CD4-positive, alpha-beta T cell treated with Interleukin-17A for 4 hours (primary cell): ENCODE results near the gene ODF2.
A peak's percentile ranks its signal among the peaks of the same experiment; 100 is the strongest.
"Not testable (repeated sequence)": the region's sequence is repeated elsewhere in the genome, so short reads cannot be mapped to it uniquely, and the experiment has no call there.

Experiments
- DNase-seq: peaks from one replicate; pipeline ENCODE4 v3.0.0-alpha.2; 2020; ENCODE audit warnings: mixed read lengths

ODF2 gene

DNA sequence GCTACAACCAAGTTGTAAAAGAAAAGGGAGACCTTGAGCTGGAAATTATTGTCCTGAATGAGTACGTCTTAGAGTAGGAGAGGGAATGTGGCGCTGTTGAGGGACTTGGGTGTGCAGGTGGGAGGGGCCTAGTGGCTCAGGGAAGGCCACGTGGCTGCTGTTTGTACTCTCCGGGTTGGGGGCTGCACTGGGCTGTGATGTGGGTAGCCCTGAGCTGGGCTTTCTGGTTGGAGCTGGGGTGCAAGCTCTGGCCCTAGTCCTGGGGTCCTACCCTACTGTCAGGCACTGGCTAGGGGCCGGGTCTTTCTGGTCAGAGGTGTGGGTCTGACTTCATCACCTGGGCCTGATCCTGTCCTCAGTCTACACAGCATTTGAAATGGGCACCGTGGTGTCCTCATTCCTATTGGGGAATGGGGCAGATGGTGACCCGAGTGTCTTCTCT is 29.6 kb downstream of the ODF2 start:
- no peak for DNase-seq

DNA sequence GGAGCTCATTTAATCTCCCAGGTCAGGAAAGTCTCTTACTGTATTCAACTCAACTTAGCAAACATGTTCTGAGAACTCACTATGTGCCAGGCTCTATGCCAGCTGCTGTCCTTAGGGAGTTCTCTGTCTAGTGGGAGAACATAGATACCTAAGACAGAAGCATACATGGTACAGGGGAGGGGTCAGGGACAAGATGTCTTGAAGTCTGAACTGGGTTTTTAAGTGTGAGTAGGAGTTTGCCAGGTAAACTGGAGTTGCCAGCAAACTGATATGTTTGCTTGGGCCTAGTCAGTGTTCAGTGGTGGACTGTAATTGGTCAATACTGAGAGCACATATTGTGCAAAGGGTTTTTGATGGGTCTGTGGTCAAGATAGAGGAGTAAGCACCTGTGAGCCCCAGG is 30.4 kb downstream of the ODF2 start:
- no peak for DNase-seq

DNA sequence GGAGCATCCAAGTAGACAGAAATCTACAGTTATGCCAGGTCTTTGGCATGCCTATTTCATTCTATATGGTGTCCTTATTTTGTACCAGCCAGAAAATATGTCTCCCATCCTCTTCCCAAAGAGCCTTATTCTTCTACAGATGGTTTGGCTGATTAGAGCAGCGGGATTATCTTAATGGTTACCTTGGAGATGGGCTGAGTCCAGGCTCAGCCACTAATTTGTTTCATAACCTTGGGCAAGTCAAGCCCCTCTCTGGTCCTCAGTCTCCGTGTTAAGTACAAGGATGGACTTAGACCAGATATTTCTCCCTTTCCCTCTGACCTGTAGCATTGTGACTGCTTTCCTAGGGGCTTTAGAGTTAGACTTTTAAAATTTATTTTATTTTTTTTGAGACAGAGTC is 37.6 kb downstream of the ODF2 start:
- DNase-seq: no peak

DNA sequence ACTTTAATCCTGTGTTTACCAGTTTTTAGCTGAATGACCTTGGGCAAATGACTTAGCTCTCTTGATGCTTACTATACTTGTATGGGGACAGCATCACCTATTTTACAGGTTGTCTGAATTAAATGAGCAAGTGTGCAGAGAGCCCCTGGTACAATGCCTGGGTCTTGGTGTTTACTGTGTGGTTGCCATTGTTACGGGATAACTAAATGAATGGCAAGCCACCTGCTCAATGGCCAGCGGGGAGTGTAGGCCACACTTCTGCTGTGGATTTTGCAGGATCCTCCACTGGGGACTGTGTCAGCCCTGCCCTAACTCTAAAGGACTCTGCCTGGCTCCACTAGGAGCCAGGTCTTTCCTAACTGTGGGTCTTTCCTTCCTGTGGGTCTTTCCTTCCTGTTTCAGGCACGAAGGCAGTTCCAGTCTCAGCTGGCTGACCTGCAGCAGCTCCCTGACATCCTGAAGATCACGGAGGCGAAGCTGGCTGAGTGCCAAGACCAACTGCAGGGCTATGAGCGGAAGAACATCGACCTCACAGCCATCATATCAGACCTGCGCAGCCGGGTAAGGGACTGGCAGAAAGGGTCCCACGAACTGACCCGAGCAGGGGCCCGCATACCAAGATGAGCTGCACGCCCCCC is 38.4 kb downstream of the ODF2 start:
- DNase-seq: peak; percentile 56

DNA sequence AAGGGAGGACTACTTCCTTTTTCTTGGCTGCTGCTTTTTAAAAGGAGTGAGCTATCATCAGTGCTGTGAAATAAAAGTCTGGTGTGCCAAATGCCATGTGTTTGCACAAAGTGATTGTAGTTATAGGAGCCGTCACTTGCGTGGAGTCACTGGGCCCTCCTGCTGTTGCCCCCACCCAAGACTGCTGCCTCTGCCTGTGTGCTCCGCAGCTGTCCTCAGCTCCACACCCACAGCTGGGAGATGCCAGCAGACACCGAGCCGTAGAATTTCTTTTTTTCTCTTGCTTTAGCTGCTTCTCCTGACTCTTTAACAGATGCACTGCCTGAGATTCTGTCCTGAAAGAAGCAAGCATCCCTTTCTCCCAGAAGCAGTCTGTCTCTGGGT is 38.9 kb downstream of the ODF2 start:
- DNase-seq: no peak

GRCh38 chr9:128495296-128495695 is 39.5 kb downstream of the ODF2 start:
- DNase-seq: no peak

DNA sequence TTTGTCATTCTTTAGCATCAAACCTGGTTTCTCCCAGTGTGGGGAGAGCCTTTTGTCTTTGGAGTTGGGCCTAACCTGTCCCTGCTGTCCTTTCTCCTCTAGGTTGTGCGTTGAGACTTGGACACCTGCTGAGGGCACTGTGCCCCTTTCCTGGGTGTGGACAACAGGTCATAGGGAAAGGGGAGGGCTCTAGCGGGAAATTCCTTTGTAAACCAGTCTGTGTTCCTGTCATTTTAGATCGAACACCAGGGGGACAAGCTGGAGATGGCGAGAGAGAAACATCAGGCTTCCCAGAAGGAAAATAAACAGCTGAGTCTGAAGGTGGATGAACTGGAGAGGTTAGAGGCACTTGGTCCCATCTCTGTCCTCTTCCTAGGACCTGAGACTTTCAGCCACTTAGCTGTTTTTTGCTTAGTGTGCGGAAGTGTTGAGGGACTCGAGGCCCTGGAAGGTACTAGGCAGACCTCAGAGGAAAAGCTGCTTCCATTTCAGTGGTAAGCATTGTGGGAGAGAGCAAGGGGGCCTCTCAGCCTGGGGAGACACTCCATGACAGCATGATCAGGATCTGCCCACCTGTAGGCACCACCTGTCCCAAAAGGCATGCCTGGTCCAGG is 40.1 kb downstream of the ODF2 start:
- no peak for DNase-seq

DNA sequence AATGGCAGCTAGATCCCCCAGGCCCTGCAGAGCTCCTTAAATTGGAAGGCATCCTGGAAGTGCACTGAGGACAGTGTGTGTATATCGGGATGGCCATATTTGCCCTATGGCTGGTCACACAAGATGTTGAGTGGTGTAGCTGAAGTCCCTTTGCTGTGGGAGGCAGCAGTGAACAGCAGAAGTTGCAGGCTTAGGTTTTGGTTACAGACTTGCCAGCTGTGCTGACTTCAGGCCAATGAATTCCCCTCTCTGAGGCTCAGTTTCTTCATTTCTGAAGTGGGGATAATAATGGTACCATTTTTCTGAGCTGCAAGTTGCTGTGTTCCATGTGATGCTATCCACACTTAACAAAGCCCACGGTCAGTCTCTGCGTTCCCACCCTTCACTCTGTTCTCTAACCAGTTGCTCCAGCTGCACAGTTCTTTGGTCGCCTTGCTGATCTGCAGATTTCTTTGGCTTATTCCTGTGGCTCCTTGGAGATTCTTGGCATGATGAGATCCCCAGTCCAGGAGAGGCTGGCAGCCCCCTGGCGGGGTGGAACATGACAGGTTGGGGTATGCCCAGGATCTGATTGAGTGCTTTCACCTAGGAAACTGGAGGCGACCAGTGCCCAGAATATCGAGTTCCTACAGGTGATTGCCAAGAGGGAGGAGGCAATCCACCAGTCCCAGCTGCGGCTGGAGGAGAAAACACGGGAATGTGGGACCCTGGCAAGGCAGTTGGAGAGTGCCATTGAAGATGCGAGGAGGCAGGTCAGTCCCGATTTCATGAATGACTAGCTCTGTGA is 42.2 kb downstream of the ODF2 start:
- no peak for DNase-seq

DNA sequence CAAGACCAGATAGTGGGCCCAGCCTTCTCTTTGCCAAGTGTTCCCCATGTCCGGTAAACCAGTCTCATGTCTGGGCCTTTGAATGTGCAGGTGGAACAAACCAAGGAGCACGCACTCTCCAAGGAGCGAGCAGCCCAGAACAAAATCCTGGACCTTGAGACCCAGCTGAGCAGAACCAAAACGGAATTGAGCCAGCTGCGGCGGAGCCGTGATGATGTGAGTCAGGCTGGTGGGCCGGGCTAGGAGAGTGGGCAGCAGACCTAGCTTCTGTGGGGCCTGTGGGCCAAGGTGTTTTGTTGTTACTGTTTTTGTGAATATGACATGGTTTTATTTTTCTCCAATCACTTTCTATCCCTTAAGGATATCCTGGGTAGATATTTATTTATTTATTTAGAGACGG is 43.1 kb downstream of the ODF2 start:
- DNase-seq: no peak

GRCh38 chr9:128499920-128500319 is 44.1 kb downstream of the ODF2 start:
- DNase-seq: no peak

DNA sequence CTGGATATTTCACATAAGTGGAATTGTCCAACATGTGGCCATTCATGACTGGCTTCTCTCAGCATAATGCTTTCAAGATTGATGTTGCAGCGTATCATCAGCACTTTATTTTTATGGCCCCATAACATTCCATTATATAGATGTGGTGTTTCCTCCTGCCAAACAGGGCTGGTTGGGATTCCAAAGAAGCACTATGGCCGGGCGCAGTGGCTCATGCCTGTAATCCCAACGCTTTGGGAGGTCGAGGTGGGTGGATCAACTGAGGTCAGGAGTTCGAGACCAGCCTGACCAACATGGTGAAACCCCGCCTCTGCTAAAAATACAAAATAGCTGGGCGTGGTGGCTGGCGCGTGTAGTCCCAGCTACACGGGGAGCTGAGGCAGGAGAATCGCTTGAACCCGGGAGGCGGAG is 47.6 kb downstream of the ODF2 start:
- DNase-seq: not testable (repeated sequence)

DNA sequence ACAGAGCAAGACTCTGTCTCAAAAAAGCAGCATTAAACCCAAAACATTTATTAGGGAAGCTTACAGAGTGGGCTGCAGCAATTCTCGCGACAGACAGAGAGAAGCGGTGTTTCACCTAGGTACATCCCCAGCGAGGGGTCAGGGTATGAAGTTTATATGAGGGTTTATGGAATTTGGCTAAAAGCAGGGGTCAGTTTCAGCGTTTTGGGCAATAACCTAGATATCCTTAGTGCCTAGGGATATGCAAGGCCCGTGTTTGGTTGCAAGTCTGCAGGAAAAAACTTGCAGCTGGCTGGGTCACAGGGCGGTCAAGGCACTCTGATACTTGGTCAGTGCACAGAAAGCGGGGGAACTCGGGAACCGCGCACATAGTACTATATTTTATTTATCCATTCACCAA is 48.1 kb downstream of the ODF2 start:
- peak; percentile 10 for DNase-seq

DNA sequence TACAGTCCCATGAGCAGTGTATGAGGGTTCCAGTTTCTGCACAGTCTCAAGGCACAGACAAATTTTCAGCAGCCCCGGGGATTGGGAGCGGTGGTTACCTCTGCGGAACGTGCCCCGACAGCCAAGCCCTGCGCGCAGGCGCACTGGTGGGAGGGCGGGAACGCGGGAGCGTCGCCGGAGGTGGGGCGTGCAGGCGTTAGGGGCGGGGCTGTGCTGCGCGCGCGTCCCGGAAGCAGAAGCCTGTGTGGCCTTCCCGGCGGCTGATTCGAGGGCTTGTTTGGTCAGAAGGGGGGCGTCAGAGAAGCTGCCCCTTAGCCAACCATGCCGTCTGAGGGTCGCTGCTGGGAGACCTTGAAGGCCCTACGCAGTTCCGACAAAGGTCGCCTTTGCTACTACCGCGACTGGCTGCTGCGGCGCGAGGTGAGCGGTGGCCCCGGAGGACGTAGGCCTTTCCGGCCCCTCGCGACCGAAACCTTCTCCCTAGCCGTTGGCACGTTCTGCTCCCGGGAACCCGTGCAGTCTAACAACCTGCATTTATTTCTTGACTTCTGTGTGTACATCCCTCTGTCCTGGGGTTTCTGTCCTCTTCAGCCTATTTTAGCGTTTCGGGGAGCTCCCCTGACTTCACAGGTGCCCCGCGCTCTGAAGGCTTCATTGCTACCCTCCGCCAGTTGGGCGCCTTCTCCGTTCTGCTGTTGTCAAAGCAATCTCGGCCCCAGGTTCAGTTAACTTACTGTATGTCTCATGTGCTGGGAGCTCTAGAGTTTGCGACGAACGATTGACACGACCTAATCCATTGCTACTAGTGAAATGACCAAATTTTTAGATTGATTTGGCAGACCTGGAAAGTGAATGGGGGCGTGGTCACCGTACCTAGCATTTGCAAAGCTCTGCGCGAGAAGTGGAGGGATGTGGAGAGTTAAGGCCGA is 48.9 kb downstream of the ODF2 start, which contains the start of gene GLE1:
TSS of gene GLE1 (plus strand) at position 235 of the 929 bp plus-strand sequence. CDS start at position 322, 87 bp downstream.
- peak; percentile 99 for DNase-seq

DNA sequence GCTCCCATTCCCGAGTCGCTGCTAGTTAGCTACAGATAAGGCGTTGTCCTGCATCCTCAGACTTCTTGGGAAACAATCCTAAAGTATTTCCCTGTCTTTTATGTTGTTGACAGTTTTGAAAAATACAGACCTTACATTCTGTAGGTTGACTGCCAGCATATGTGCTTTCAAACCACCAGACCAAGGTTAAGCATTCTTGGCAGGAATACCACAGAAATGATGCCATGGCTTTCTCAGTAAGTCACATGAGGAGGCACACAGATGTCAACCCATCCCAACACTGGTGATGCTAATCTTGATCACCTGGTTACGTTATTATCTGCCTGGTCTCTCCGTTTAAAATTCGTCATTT is 49.6 kb downstream of the ODF2 start:
- no peak for DNase-seq

GRCh38 chr9:128505906-128506305 is 50.1 kb downstream of the ODF2 start:
- DNase-seq: not testable (repeated sequence)

DNA sequence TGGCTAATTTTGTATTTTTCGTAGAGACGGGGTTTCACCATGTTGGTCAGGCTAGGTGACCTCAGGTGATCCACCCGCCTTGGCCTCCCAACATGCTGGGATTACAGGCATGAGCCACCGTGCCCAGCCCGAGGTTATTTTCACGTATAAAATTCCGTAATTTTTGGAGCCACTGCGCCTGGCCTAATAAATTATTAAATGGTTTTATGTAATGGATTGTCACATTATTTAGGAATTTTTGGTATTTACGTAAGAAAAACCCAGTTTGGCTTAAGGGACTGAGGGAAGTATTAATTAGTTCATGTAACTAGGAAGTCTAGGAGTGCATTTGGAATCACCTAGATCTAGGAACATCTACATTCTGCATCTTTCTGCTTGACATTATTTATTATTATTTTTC is 57.0 kb downstream of the ODF2 start:
- DNase-seq: no peak

DNA sequence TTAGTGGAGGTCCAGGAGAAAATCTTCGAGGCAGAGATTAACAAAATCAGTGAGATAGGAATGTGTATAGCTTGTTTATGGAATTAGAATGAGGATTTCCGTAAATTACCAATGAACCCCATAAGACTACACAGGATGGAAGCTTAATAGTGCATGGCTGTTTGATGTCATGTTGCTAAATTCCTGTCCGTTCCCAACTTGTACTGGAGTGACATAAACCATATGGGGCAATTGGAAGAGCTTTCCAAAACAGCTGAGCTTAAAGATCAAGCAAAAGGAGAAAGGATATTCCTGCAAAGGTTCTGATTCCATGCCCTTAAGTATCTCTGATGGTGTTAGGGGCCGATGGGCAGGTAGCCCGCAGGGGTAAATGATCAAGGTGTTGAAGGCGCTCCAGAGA is 66.2 kb downstream of the ODF2 start:
- no peak for DNase-seq

DNA sequence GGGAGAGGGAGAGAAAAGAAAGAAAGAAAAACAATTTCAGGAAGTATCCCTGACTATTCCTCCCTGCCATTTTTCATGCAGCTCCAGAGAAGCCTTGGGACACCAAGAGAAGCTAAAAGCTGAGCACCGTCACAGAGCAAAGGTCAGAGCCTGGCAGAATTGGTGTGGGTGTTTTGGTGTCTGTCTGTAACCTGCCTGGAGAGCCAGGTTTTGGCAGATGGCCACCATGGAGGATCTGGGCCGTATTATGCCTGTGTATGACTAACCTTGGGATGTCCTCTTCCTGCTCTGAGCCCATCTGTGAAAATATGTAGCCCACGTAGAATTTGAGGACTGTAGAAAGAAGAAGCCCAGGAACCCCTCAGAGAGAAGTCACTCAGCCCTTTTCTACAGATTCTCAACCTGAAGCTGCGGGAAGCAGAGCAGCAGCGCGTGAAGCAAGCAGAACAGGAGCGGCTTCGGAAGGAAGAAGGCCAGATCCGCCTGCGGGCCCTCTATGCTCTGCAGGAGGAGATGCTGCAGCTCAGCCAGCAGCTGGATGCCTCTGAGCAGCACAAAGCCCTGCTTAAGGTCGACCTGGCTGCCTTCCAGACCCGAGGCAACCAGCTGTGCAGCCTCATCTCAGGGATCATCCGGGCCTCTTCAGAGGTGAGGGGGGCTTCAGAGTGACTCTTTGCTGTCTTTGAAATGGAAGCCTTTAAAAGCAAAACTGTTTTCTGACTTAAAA is 67.6 kb downstream of the ODF2 start:
- DNase-seq: no peak

DNA sequence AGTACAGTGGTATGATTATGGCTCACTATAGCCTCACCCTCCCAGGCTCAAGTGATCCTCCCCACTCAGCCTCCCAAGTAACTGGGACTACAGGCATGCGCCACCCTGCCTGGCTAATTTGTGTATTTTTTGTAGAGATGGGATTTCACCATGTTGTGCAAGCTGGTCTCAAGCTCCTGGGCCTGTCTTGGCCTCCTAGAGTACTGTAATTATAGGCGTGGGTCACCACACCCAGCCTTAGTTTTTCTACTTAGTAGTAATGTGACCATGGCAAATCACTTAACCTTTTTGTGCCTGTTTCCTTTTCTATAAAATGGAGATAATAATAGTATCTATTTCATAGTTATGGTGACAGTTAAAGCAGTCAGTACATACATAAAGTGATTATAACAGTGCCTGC is 70.9 kb downstream of the ODF2 start:
- DNase-seq: no peak

DNA sequence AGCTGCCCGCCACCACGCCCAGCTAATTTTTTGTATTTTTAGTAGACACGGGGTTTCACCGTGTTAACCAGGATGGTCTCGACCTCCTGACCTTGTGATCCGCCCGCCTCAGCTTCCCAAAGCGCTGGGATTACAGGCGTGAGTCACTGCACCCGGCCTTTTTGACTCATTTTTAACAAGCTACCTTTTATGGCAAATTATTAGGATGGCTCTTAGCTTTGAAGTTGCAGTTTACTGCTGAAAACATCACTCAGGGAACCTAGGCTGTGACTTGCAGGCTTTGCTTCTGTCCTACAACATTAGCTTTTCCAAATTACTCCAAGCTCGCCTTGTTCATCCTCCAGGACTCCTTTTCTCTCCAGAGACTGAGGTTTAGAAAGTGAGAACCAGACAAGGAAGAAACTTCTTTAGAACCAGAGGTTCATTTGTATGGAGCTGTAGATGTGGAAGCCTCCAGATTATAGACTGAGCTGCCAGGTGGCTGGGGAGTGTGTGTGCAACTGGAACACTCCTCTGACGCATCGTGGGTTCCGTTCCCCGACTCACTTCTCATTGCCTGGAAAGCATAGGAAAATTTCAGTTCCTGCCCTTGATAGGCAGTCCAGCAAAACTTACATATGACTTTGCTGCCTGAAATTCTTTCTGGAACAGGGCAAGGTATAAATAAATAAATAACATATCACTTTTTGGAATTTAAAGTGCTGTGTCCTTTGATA is 72.8 kb downstream of the ODF2 start:
- no peak for DNase-seq

GRCh38 chr9:128529191-128529590 is 73.4 kb downstream of the ODF2 start:
- no peak for DNase-seq

- no peak for DNase-seq
These were observed 76.8 kb downstream of the ODF2 start for GRCh38 chr9:128532581-128532980.
